GM12878 (cell line): Measurements from ENCODE around the gene PRSS16. TPM values are rescaled to one million over a fixed set of nuclear protein-coding genes. Genes with fewer than 3 reads are reported as not detected.

Experiments
- ATAC-seq: fragments of 200-7000 bp; cut with Tn5 transposase; 3 replicates; pipeline ENCODE4 v1.9.1; 2020; ENCODE audit warnings: mild to moderate bottlenecking, moderate library complexity
- BruUV-seq: library from RNA; stranded (reverse); fragments of 400-500 nt; replicated peaks from 2 replicates; lab custom pipeline; 2021; lab: Mats Ljungman, UMichigan
- CTCF ChIA-PET: fragments of 300-600 bp; sonication (Branson Sonifier 250); formaldehyde crosslinking; extraction: SDS; loops from one replicate; lab custom pipeline; 2021; ENCODE audit warnings: inconsistent platforms; lab: Yijun Ruan, JAX
- POLR2A ChIA-PET: fragments of 350-600 bp; formaldehyde crosslinking; extraction: SDS; loops from one replicate; lab custom pipeline; 2021; ENCODE audit warnings: inconsistent platforms; lab: Charles Lee
- RAD21 ChIA-PET: fragments of 300-600 bp; sonication (Branson Sonifier 250); formaldehyde crosslinking; loops from one replicate; lab custom pipeline; 2023; ENCODE audit warnings: antibody characterized with exemption; ENCODE audit not compliant: unreplicated experiment; lab: Charles Lee
- SMC1A ChIA-PET: fragments of 300-600 bp; sonication (Branson Sonifier 250); formaldehyde crosslinking; loops from one replicate; lab custom pipeline; 2023; ENCODE audit not compliant: unreplicated experiment, uncharacterized antibody; lab: Charles Lee
- DNase-seq: peaks from one replicate; pipeline ENCODE4 v3.0.0-alpha.2; 2011; ENCODE audit warnings: low read depth, low spot score
- FAIRE-seq: peaks from 3 replicates; lab custom pipeline; 2011; peaks lifted over from hg19 to GRCh38; lab: Jason Lieb, UNC
- H2AFZ ChIP-seq: 2 replicates; pipeline ENCODE4 v1.6.0; 2011; ENCODE audit warnings: low read depth, low read length, control low read depth; ENCODE audit not compliant: control insufficient read depth
- H3K27ac ChIP-seq: 2 replicates; pipeline ENCODE4 v1.5.1; 2011; ENCODE audit warnings: control low read depth; ENCODE audit not compliant: control insufficient read depth, insufficient read depth
- H3K27me3 ChIP-seq, 2 experiments: replicated peaks in 1 of 2; 2 replicates each; pipeline versions ENCODE4 v1.6.0 to v1.6.1; 2011; ENCODE audit warnings: low read length in 1 of 2; ENCODE audit not compliant: control insufficient read depth in 2 of 2, insufficient read depth in 2 of 2
- H3K36me3 ChIP-seq, 2 experiments: 2 replicates each; pipeline ENCODE4 v1.5.1; 2011; ENCODE audit warnings: low read length in 1 of 2; ENCODE audit not compliant: control insufficient read depth in 2 of 2, insufficient read depth in 2 of 2
- H3K4me1 ChIP-seq: 2 replicates; pipeline ENCODE4 v1.6.1; 2011; ENCODE audit warnings: mild to moderate bottlenecking, low read length, moderate library complexity, mixed read lengths; ENCODE audit not compliant: control insufficient read depth, insufficient read depth
- H3K4me2 ChIP-seq: 2 replicates; pipeline ENCODE4 v1.6.0; 2011; ENCODE audit warnings: control low read depth; ENCODE audit not compliant: control insufficient read depth, insufficient read depth
- H3K4me3 ChIP-seq: fragments of 200-600 bp; sonication (generic); 2 replicates; pipeline ENCODE4 v1.5.1; 2016
- H3K79me2 ChIP-seq: 2 replicates; pipeline ENCODE4 v1.6.0; 2011; ENCODE audit warnings: low read length; ENCODE audit not compliant: control insufficient read depth, insufficient read depth
- H3K9ac ChIP-seq: 2 replicates; pipeline ENCODE4 v1.8.0; 2011; ENCODE audit warnings: low read length, control low read depth, mixed read lengths; ENCODE audit not compliant: control insufficient read depth, insufficient read depth
- H3K9me3 ChIP-seq: replicated peaks from 3 replicates; pipeline ENCODE4 v1.5.1; 2011; ENCODE audit warnings: mild to moderate bottlenecking, low read length; ENCODE audit not compliant: control insufficient read depth, insufficient read depth
- H4K20me1 ChIP-seq: 2 replicates; pipeline ENCODE4 v1.6.0; 2011; ENCODE audit not compliant: control insufficient read depth, insufficient read depth
- BACH1 ChIP-seq: fragments of 450-650 bp; IDR thresholded peaks from 2 replicates; pipeline ENCODE4 v1.6.1; 2017; ENCODE audit warnings: mild to moderate bottlenecking, borderline replicate concordance
- CHD1 ChIP-seq: IDR thresholded peaks from 2 replicates; pipeline ENCODE4 v1.6.1; 2012; ENCODE audit warnings: low read depth, low read length, improper control_type of control experiment
- IRF4 ChIP-seq: IDR thresholded peaks from 2 replicates; pipeline ENCODE4 v1.6.1; 2011; ENCODE audit warnings: low read depth, low read length
- MEF2B ChIP-seq: fragments of 450-650 bp; IDR thresholded peaks from 2 replicates; pipeline ENCODE4 v1.6.1; 2018; ENCODE audit warnings: mild to moderate bottlenecking, moderate library complexity; ENCODE audit not compliant: partially characterized antibody, poor library complexity, severe bottlenecking
- PAX5 ChIP-seq: IDR thresholded peaks from 2 replicates; pipeline ENCODE4 v1.6.1; 2011; ENCODE audit warnings: low read depth, low read length, borderline replicate concordance
- RAD21 ChIP-seq: IDR thresholded peaks from 2 replicates; pipeline ENCODE4 v1.6.1; 2011; ENCODE audit warnings: mild to moderate bottlenecking, low read depth, low read length, moderate library complexity; ENCODE audit not compliant: insufficient read depth
- YBX1 ChIP-seq: fragments of 450-650 bp; IDR thresholded peaks from 2 replicates; pipeline ENCODE4 v1.6.1; 2016; ENCODE audit warnings: antibody characterized with exemption
- ZNF207 ChIP-seq: fragments of 450-650 bp; IDR thresholded peaks from 2 replicates; pipeline ENCODE4 v1.6.1; 2014; ENCODE audit warnings: antibody characterized with exemption, mild to moderate bottlenecking, borderline replicate concordance
- in situ Hi-C: fragments of 300-500 bp; cut with MboI; formaldehyde crosslinking; loops from 9 replicates; pipeline ENCODE4 v1.14.3; 2018; ENCODE audit warnings: mixed read lengths
- intact Hi-C: fragments of 100-400 bp; cut with micrococcal nuclease; formaldehyde crosslinking; loops from one replicate; pipeline ENCODE4 v1.14.2; 2022; ENCODE audit not compliant: unreplicated experiment
- polyA plus RNA-seq, 11 experiments: library from polyadenylated mRNA; depleted of rRNA in 4 of 11; unstranded in 6 of 11; stranded (reverse) in 5 of 11; fragments of >200 nt; fragmentation: Nextera tagmentation in 4 of 11; fragmentation: Illumina TruSeq in 1 of 11; extraction: Ambion mirVana in 4 of 11; extraction: Trizol in 1 of 11; gene quantifications; 1 replicate in 1 of 11; 2 replicates in 10 of 11; pipeline versions ENCODE4 v1.2.1 to v1.2.3, GENCODE V29; 2011 to 2016; ENCODE audit warnings: inconsistent platforms in 2 of 11, missing spikeins in 2 of 11, low read depth in 1 of 11
- total RNA-seq, 4 experiments: library from RNA; depleted of rRNA in 3 of 4; stranded (reverse); fragments of >200 nt in 3 of 4; fragmentation: Illumina TruSeq in 1 of 4; extraction: Trizol in 1 of 4; gene quantifications; 2 replicates each; pipeline versions ENCODE4 v1.2.1 to v1.2.3, GENCODE V29; 2013 to 2021

PRSS16 gene
- total and polyA plus RNA-seq, 10 of the 15 experiments (the other 5 are each of a cell fraction or from before 2014, with no cell fraction given): 2.1 to 12.8 (median 6.6) TPM

DNA sequence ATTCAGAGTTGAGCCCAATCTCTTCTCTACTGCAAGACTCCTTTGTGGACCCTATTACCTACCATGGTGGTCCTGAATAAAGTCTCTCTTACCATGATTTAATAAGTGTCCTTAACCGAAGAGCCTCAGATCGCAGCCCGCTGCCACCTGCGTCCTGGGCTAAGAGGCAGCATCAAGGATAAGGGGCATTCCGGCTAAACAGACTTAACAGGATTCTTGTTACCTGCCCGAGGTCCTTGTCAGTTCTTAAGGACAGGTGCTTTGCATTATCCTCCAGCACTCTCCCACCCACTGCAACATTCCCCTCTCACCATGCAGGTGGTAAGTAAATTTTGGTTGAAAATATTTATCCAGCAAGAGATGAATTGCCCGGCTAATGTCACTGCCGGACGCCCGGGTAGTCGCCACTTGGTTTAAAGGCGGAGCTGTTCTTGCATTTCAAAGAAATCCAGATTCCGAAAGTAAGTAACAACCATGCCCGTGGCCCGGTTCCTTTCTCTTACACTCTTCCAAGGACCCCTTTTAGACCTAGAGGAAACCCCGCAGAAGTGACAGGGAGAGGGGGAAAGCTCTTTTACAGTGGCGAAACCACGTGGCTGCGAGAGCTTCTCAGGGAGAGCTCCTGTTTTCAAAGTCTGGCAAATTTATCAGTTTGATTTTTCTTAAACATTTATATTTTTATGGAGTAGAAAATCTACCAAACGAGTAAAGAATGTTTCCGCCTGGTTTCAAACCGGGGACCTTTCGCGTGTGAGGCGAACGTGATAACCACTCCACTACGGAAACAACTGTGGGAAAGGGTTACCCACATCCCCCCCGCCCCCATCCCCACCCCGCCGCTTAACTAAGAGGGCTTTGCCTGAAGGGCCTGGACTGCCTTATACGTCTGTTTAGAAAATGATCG, 41.9 kb upstream of the PRSS16 start (continued):
- no peak for TF ChIP-seq CHD1
- TF ChIP-seq MEF2B: no peak
- TF ChIP-seq IRF4: no peak
- TF ChIP-seq ZNF207: no peak

DNA sequence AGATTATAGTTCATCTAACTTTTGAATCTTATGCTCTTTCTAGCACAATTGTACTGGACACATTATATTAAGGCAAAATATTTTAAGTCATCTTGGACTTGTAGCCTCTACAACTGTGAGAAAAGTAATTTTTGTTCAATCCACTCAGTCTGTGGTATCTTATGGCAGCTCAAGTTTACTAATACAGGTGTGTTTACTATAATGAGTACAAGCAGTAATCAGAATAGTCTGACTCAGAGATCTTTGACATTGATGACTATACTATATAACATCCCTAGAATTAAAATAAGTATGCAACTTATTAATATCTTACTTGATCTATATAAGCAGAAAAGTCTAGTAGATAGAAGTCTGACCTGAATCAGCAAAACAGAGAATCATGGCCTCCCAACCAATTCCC, 40.7 kb upstream of the PRSS16 start:
- Histone ChIP-seq H3K4me2 (no peak overlapping the region), H3K4me1 (no peaks in the 10 kb centered on the region), H3K9ac (no peak overlapping the region), H3K79me2 (no peaks in the 10 kb centered on the region), H3K27me3 (no peaks in the 10 kb centered on the region), H3K27ac (no peak overlapping the region), H3K36me3 (no peaks in the 10 kb centered on the region), H4K20me1 (no peaks in the 10 kb centered on the region), H2AFZ (no peak overlapping the region), H3K4me3 (no peak overlapping the region), H3K9me3 (no peaks in the 10 kb centered on the region; the same call in 2 of the 3 replicates)
- BruUV-seq: no TSS peak
- ChIA-PET RAD21 (no interaction called here), POLR2A (no interaction called here), SMC1A (interaction anchor here (0.9 to 1.5 kb wide), 2 partner anchors 13 to 27 kb away, joined by 3 to 4 read pairs; no protein-coding TSS in a partner anchor), CTCF (no interaction called here)
- FAIRE-seq (no peak), ATAC-seq (no peak)
- in situ Hi-C loops: no loop called here
- TF ChIP-seq BACH1 (no peak), PAX5 (no peak), RAD21 (no peak), YBX1 (no peak)
- TF ChIP-seq, all 136 proteins: peak for 0
- DNase-seq: no peak
- intact Hi-C loops: no loop called here
